ENCODE measurements around the gene MORN4.

MORN4 gene

DNA sequence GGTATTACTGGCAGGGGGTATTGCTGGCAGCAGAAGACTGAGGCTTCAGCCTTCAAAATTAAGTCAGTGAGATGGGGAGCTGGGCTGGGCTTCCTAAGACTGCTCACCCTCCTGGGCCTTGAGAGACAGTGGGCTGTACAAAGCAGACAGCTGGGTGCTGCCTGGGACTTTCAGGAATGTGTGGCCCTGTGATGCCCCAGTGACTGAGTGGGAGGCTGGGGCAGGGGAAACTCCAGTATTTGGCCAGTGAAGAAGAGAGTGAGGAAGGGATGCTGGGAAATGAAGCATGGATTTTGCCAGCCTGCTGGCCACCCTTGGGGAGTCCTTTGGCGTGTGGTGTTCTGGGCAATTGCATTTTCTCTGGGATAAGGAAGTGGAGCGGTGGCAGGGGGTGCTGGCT is 60.3 kb downstream of the MORN4 start:
- no peak for DNase-seq (ENCODE audit: low read depth)
- no peak overlapping the region for H3K4me3 ChIP-seq (ENCODE audit: low read length)
- TF ChIP-seq CTCF (conservative IDR thresholded peaks at IDR 0.05; ENCODE audit: low read depth, low read length): no peak

DNA sequence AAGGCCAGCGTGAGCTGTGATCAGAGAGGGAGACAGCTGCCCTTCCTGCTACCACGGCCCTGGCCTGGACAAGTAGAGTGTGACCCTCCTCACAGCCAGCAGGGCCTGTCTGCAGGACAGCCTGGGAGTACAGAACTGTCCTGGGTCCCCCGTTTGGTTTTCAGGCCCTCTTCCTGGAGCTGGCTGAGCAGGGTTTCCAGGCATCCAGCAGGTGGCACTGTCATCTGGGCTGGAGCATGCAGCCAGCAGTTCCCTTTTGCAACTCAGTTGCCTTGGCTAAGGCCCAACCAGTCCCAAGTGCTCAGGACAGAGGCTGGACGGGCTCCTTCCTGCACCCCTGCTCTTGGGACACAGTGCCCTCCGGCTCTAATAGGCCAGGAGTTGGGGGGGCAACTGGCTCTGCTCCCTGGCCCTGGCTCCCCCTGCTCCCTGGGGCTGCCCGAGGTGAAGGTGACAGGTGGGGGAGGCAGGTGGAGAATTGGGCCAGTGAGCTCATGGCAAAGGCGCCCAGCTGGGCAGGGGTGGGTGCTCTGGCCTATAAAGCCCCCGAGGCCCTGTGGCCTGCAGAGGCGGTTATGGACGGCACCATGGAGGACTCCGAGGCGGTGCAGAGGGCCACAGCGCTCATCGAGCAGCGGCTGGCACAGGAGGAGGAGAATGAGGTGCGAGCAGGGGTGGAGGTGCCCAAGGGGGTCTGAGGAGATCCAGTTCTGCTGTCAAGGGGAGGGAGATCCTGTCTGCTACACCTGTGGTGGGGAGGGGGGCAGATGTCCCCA is 60.9 kb downstream of the MORN4 start, which contains the start of gene ANKRD2:
TSS of gene ANKRD2 (plus strand) at position 566 of the 776 bp plus-strand sequence. CDS start at position 576, 10 bp downstream.
- no peak for DNase-seq (ENCODE audit: low read depth)
- TF ChIP-seq CTCF (conservative IDR thresholded peaks at IDR 0.05; ENCODE audit: low read depth, low read length): peak; percentile 95
- no peak within 1 kb of the TSS for H3K4me3 ChIP-seq (ENCODE audit: low read length)

- DNase-seq (ENCODE audit: low read depth): no peak
- no peak overlapping the region for H3K4me3 ChIP-seq (ENCODE audit: low read length)
- no peak for TF ChIP-seq CTCF (conservative IDR thresholded peaks at IDR 0.05; ENCODE audit: low read depth, low read length)
Measured at GRCh38 chr10:97571622-97572021, 61.7 kb downstream of the MORN4 start.

GRCh38 chr10:97570789-97571471 is 62.4 kb downstream of the MORN4 start:
- TF ChIP-seq CTCF (conservative IDR thresholded peaks at IDR 0.05; ENCODE audit: low read depth, low read length): no peak
- DNase-seq (ENCODE audit: low read depth): no peak
- no peak overlapping the region for H3K4me3 ChIP-seq (ENCODE audit: low read length)

GRCh38 chr10:97570146-97570788 is 63.0 kb downstream of the MORN4 start:
- H3K4me3 ChIP-seq (ENCODE audit: low read length): no peak overlapping the region
- TF ChIP-seq CTCF (conservative IDR thresholded peaks at IDR 0.05; ENCODE audit: low read depth, low read length): no peak
- no peak for DNase-seq (ENCODE audit: low read depth)

- no peak for TF ChIP-seq CTCF (conservative IDR thresholded peaks at IDR 0.05; ENCODE audit: low read depth, low read length)
- no peak overlapping the region for H3K4me3 ChIP-seq (ENCODE audit: low read length)
- DNase-seq (ENCODE audit: low read depth): no peak
Measured at GRCh38 chr10:97567891-97568290, 65.4 kb downstream of the MORN4 start.

Measured in retinal pigment epithelial cell (primary cell).